OCI-LY3 (cell line): ENCODE data around the gene NEURL1.

Experiments
- CTCF ChIP-seq: fragments of 200-600, 300-600 bp; sonication (generic); IDR thresholded peaks from 2 replicates; pipeline ENCODE4 v1.5.1; 2014; ENCODE audit warnings: antibody characterized with exemption, low read length, low read depth
- EZH2phosphoT487 ChIP-seq: fragments of 200-600 bp; shearing (Covaris generic); IDR thresholded peaks from 2 replicates; pipeline ENCODE4 v1.6.1; 2018; ENCODE audit warnings: antibody characterized with exemption, mixed run types, low read depth

GRCh38 chr10:103552856-103553742 lies 59.6 kb downstream of the NEURL1 start:
- TF ChIP-seq CTCF: no peak
- no peak for TF ChIP-seq EZH2phosphoT487
